HCT116 (cell line): Measurements from ENCODE around the gene PITRM1. TPM values are rescaled to one million over a fixed set of nuclear protein-coding genes. Genes with fewer than 3 reads are reported as not detected.

Experiments
- ATAC-seq: fragments of 200-7000 bp; cut with Tn5 transposase; 2 replicates; pipeline ENCODE4 v1.9.1; 2020; ENCODE audit warnings: mild to moderate bottlenecking, moderate library complexity
- BruUV-seq: library from RNA; stranded (reverse); fragments of 400-500 nt; replicated peaks from 2 replicates; lab custom pipeline; 2021; lab: Mats Ljungman, UMichigan
- CTCF ChIA-PET: fragments of 300-600 bp; sonication (Branson Sonifier 250); formaldehyde crosslinking; loops from one replicate; lab custom pipeline; 2021; ENCODE audit warnings: antibody characterized with exemption; lab: Charles Lee
- POLR2A ChIA-PET: fragments of 300-600, 350-600 bp; sonication (Branson Sonifier 250); formaldehyde crosslinking; loops from one replicate; lab custom pipeline; 2021; ENCODE audit warnings: antibody characterized with exemption; lab: Charles Lee
- RAD21 ChIA-PET, 2 experiments: fragments of 300-600 bp; sonication (Branson Sonifier 250); formaldehyde crosslinking; loops; one replicate each; lab custom pipeline; 2023; ENCODE audit warnings: low total read pairs in 2 of 2; ENCODE audit not compliant: uncharacterized antibody in 2 of 2, unreplicated experiment in 2 of 2, low non-redundant PET in 1 of 2; lab: Charles Lee
- DNase-seq: peaks from one replicate; pipeline ENCODE4 v3.0.0-alpha.2; 2010; ENCODE audit warnings: low read depth, low spot score
- H2AFZ ChIP-seq: fragments of 200-600 bp; shearing (Covaris generic), sonication (generic); 2 replicates; pipeline ENCODE4 v1.6.1; 2017; ENCODE audit warnings: low read depth, mixed run types, mixed read lengths, antibody characterized with exemption, low read length; ENCODE audit not compliant: poor library complexity, severe bottlenecking
- H3K27ac ChIP-seq: 2 replicates; pipeline ENCODE4 v1.5.1; 2012; ENCODE audit warnings: low read depth, low read length
- H3K27me3 ChIP-seq: fragments of 200-600 bp; sonication (generic); 2 replicates; pipeline ENCODE4 v1.6.1; 2016; ENCODE audit warnings: mixed run types, low read length, mixed read lengths; ENCODE audit not compliant: insufficient read depth
- H3K36me3 ChIP-seq, 2 experiments: fragments of 200-500 bp in 1 of 2; fragments of 200-600 bp in 1 of 2; sonication (Bioruptor generic) in 1 of 2; sonication (generic) in 1 of 2; 2 replicates each; pipeline versions ENCODE4 v1.5.1 to v1.6.1; 2014 to 2016; ENCODE audit warnings: low read length in 2 of 2, inconsistent platforms in 1 of 2, mixed read lengths in 1 of 2, mixed run types in 1 of 2; ENCODE audit not compliant: insufficient read depth in 2 of 2, control insufficient read depth in 1 of 2
- H3K4me1 ChIP-seq, 2 experiments: fragments of 200-600 bp in 1 of 2; sonication (generic) in 1 of 2; 2 replicates each; pipeline versions ENCODE4 v1.5.1 to v1.6.1; 2012 to 2017; ENCODE audit warnings: low read length in 2 of 2, inconsistent platforms in 1 of 2, mild to moderate bottlenecking in 1 of 2, mixed read lengths in 1 of 2, mixed run types in 1 of 2, moderate library complexity in 1 of 2; ENCODE audit not compliant: insufficient read depth in 2 of 2, control insufficient read depth in 1 of 2
- H3K4me2 ChIP-seq: fragments of 200-600 bp; sonication (generic); 2 replicates; pipeline ENCODE4 v1.6.1; 2017; ENCODE audit warnings: mixed run types, low read length, mixed read lengths
- H3K4me3 ChIP-seq, 2 experiments: fragments of 200-600 bp in 1 of 2; sonication (generic) in 1 of 2; replicated peaks in 1 of 2; 2 replicates each; pipeline ENCODE4 v1.5.1; 2011 to 2016; ENCODE audit warnings: low read length in 2 of 2, control low read depth in 1 of 2, low read depth in 1 of 2, mild to moderate bottlenecking in 1 of 2, mixed read lengths in 1 of 2, mixed run types in 1 of 2
- H3K79me2 ChIP-seq: fragments of 200-600 bp; sonication (generic); 2 replicates; pipeline ENCODE4 v1.6.1; 2017; ENCODE audit warnings: mild to moderate bottlenecking, mixed run types, low read length, moderate library complexity, mixed read lengths; ENCODE audit not compliant: insufficient read depth
- H3K9ac ChIP-seq: fragments of 200-600 bp; sonication (generic); 2 replicates; pipeline ENCODE4 v1.6.1; 2016; ENCODE audit warnings: low read length, mixed read lengths
- H3K9me2 ChIP-seq: fragments of 200-600 bp; sonication (generic), shearing (Covaris generic); 2 replicates; pipeline ENCODE4 v1.6.1; 2017; ENCODE audit warnings: mixed run types, mild to moderate bottlenecking, moderate library complexity; ENCODE audit not compliant: insufficient read depth
- H3K9me3 ChIP-seq, 2 experiments: fragments of 200-500 bp in 1 of 2; fragments of 200-600 bp in 1 of 2; sonication (Bioruptor generic) in 1 of 2; sonication (generic) in 1 of 2; 2 replicates each; pipeline ENCODE4 v1.6.1; 2014 to 2017; ENCODE audit warnings: low read length in 2 of 2, mixed read lengths in 2 of 2, inconsistent platforms in 1 of 2, low read depth in 1 of 2, mild to moderate bottlenecking in 1 of 2, mixed run types in 1 of 2, moderate library complexity in 1 of 2; ENCODE audit not compliant: control insufficient read depth in 1 of 2, insufficient read depth in 1 of 2
- H4K20me1 ChIP-seq: fragments of 200-600 bp; sonication (generic), shearing (Covaris generic); 2 replicates; pipeline ENCODE4 v1.6.1; 2017; ENCODE audit warnings: mixed run types, mild to moderate bottlenecking, moderate library complexity; ENCODE audit not compliant: insufficient read depth
- ATF3 ChIP-seq: IDR thresholded peaks from 2 replicates; pipeline ENCODE4 v1.6.1; 2012
- CTCF ChIP-seq, 3 experiments: fragments of 200-600 bp in 1 of 3; sonication (generic) in 1 of 3; IDR thresholded peaks in 2 of 3; conservative IDR thresholded peaks in 1 of 3; 2 replicates each; pipeline ENCODE4 v1.5.1; 2012 to 2017; ENCODE audit warnings: low read depth in 2 of 3, low read length in 2 of 3, antibody characterized with exemption in 1 of 3, borderline replicate concordance in 1 of 3, control low read depth in 1 of 3, mild to moderate bottlenecking in 1 of 3, mixed read lengths in 1 of 3, mixed run types in 1 of 3, moderate library complexity in 1 of 3; ENCODE audit not compliant: insufficient read depth in 1 of 3
- EZH2 ChIP-seq: fragments of 200-600 bp; sonication (generic); IDR thresholded peaks from 2 replicates; pipeline ENCODE4 v1.6.1; 2017; ENCODE audit warnings: antibody characterized with exemption, mixed run types
- MAX ChIP-seq: IDR thresholded peaks from 2 replicates; pipeline ENCODE4 v1.6.1; 2012
- POLR2AphosphoS5 ChIP-seq: IDR thresholded peaks from 2 replicates; pipeline ENCODE4 v1.6.1; 2011; ENCODE audit warnings: mild to moderate bottlenecking, low read depth, low read length, moderate library complexity
- intact Hi-C: fragments of 100-400 bp; cut with micrococcal nuclease; formaldehyde crosslinking; loops from 2 replicates; pipeline ENCODE4 v1.10.0; 2022
- total RNA-seq: library from RNA; stranded (reverse); gene quantifications from one replicate; pipeline ENCODE4 v1.2.1, GENCODE V29; 2021; ENCODE audit not compliant: unreplicated experiment

The PITRM1 gene
- total RNA-seq, 1 experiment from 2014 or later, result 59.5 TPM

- TF ChIP-seq CTCF (IDR thresholded peaks at IDR 0.05 in 2 of 3, conservative IDR thresholded peaks at IDR 0.05 in 1 of 3; ENCODE audit: borderline replicate concordance in 1 of 3, insufficient read depth in 1 of 3, low read depth in 2 of 3, low read length in 2 of 3), result no peak
- no peak for TF ChIP-seq EZH2
- TF ChIP-seq MAX, result no peak
- no peak for TF ChIP-seq POLR2AphosphoS5
- TF ChIP-seq ATF3, result no peak
- ATAC-seq (no peak), DNase-seq (no peak)
- Histone ChIP-seq H3K9me2 (no peaks in the 10 kb centered on the region), H3K36me3 (peaks cover 41 to 66% of the 10 kb centered on the region in 2 experiments), H3K9ac (no peak overlapping the region), H3K4me3 (no peak overlapping the region), H2AFZ (no peak overlapping the region), H3K9me3 (no peaks in the 10 kb centered on the region), H3K79me2 (peaks cover 85% of the 10 kb centered on the region), H3K4me1 (peaks cover 13 to 15% of the 10 kb centered on the region in 2 experiments), H3K27me3 (no peaks in the 10 kb centered on the region), H3K27ac (no peak overlapping the region), H4K20me1 (no peaks in the 10 kb centered on the region), H3K4me2 (no peak overlapping the region)
- POLR2A ChIA-PET, result no interaction called here
- intact Hi-C loops, result no loop called here
- BruUV-seq, result no TSS peak
- RAD21 ChIA-PET, result no interaction called here
- CTCF ChIA-PET, result no interaction called here
These were observed 71.5 kb downstream of the PITRM1 start for GRCh38 chr10:3100856-3101640.
